ENCODE data around the gene HM13.
"Not testable (repeated sequence)": the region's sequence is repeated elsewhere in the genome, so short reads cannot be mapped to it uniquely, and the experiment has no call there.

HM13 gene

DNA sequence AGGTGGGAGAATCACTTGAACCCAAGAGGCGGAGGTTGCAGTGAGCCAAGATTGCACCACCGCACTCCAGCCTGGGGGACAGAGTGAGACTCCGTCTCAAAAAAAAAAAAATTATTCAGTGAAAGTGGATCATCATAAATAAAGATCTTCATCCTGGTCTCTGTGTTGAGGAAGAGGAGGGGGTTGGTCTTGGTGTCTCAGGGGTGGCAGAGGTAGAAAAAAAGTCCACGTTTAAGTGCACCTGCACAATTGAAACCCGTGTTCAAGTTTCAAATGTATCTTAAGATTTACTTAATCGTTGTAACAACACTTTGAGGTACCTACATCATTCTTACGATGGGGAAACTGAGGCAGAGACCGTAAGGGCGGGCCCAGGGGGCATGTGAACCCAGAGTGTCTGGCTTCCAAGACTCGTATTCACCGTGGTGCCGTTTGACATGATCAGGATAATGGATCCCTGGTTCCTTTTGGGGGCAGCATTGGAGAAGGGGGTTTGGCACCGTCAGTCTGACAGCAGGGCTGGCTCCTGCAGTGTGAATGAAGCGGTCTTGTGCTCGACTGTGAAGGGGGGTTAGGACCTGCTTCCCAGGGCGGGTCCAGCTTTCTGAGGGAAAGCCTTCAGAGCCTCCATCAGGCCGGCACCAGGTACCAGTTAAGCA lies 57.9 kb downstream of the HM13 start:
- Mint-ChIP-seq H3K4me3 (peak overlapping the region; percentile 75), H3K9me3 (no peaks in the 10 kb centered on the region), H3K27ac (peak overlapping the region; percentile 97), H3K4me1 (peaks cover 68% of the 10 kb centered on the region), H3K36me3 (ENCODE audit: low read depth) (no peaks in the 10 kb centered on the region), H3K27me3 (ENCODE audit: low read depth, poor library complexity) (peaks cover 2% of the 10 kb centered on the region)
- DNase-seq = no peak
- TF ChIP-seq, protein P1, sequence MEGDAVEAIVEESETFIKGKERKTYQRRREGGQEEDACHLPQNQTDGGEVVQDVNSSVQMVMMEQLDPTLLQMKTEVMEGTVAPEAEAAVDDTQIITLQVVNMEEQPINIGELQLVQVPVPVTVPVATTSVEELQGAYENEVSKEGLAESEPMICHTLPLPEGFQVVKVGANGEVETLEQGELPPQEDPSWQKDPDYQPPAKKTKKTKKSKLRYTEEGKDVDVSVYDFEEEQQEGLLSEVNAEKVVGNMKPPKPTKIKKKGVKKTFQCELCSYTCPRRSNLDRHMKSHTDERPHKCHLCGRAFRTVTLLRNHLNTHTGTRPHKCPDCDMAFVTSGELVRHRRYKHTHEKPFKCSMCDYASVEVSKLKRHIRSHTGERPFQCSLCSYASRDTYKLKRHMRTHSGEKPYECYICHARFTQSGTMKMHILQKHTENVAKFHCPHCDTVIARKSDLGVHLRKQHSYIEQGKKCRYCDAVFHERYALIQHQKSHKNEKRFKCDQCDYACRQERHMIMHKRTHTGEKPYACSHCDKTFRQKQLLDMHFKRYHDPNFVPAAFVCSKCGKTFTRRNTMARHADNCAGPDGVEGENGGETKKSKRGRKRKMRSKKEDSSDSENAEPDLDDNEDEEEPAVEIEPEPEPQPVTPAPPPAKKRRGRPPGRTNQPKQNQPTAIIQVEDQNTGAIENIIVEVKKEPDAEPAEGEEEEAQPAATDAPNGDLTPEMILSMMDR (IDR thresholded peaks at IDR 0.05) = no peak

DNA sequence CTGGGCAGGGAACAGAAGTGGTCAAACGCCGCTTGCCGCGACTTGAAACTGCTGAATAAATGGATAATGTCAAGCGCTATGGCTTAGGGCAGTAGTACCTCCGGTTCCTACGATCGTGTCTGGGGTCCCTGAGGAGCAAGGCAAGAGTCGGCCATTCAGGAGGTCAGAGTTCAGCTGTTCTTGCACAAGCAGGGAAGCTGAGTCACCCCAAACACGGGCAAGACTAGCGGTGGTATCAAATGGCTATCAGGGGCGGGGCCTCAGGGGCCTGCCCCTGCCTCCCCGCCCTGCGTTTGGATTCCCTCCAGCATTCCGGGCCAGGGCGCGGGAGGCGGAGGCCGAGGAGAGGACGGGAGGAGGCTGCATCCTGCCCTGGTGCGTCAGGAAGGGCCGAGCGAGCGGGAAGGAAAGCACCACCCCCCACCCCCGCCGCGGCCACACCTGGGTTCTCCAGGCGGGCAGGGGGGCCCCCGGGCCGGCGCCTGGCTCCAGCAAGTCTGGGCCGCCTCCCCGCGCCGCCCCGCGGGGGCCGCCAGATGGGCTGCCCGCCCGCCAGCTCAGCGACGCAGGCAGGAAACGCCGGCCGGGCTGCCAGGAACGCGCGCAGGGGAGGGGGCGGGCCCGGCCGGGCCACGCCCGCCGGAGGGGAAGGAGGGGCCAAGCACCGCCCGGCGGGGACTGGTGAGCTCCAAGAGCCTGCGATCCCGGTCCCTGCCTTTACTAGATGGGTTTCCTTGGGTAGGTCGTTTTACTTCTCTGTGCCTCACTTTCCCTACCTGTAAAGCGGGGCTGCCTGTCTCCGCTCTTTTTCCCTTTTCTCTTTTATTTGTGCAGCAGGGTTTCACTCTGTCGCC lies 58.7 kb downstream of the HM13 start:
- H3K4me3 Mint-ChIP-seq = peak overlapping the region; percentile 84
- peak; percentile 90 for DNase-seq
- peaks cover 2% of the 10 kb centered on the region for H3K27me3 Mint-ChIP-seq (ENCODE audit: low read depth, poor library complexity)
- TF ChIP-seq, protein P1 (IDR thresholded peaks at IDR 0.05) = no peak
- peaks cover 6% of the 10 kb centered on the region for H3K36me3 Mint-ChIP-seq (ENCODE audit: low read depth)
- no peaks in the 10 kb centered on the region for H3K9me3 Mint-ChIP-seq
- peaks cover 67% of the 10 kb centered on the region for H3K4me1 Mint-ChIP-seq
- H3K27ac Mint-ChIP-seq = peak overlapping the region; percentile 97

DNA sequence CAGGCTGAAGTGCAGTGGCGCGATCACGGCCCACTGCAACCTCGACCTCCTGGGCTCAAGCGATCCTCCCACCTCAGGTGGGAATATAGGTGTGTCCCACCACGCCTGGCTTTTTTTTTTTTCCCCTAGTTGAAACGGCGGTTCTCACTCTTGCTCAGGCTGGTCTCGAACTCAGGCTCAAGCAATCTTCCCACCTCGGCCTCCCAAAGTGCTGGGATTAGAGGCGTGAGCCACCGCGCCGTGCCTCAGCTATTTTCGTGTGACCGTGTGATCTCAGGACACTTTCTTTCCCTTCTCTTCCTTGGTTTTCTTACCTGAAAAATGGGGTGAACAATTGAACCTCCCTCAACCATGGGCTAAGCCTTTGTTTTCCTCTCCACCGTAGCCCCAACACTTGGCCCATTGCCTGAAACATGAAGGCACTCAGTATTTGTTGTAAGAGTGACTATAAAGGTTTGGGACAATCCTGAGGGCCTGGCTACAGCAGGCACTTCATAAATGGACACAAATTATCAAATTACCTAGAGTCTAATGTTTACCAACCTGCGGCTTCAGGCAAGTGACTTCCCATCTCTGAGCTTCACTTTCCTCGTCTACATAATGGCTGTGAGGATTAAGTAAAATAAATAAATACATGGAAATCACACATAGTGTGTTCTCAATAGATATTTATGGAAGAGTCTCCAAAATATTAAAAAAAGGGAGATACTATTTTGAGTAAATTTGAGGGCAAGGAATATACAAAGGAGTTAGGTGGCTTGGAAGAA lies 59.5 kb downstream of the HM13 start:
- Mint-ChIP-seq H3K4me3 (peak overlapping the region; percentile 84), H3K4me1 (peaks cover 61% of the 10 kb centered on the region), H3K36me3 (ENCODE audit: low read depth) (peaks cover 8% of the 10 kb centered on the region), H3K27ac (peak overlapping the region; percentile 90), H3K9me3 (no peaks in the 10 kb centered on the region), H3K27me3 (ENCODE audit: low read depth, poor library complexity) (no peaks in the 10 kb centered on the region)
- no peak for DNase-seq
- TF ChIP-seq, protein P1 (IDR thresholded peaks at IDR 0.05) = no peak

DNA sequence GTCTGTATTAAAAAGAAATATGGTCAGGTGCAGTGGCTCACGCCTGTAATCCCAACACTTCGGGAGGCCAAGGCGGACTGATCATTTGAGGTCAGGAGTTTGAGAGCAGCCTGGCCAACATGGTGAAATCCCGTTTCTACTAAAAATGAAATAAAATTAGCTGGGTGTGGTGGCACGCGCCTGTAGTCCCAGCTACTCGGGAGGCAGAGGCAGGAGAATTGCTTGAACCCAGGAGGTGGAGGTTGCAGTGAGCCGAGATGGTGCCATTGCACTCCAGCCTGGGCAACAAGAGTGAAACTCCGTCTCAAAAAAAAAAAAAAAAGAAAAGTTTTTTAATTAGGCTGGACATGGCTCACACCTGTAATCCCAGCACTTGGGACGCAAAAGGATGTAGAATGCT lies 60.7 kb downstream of the HM13 start:
- Mint-ChIP-seq H3K4me1 (peaks cover 55% of the 10 kb centered on the region), H3K36me3 (ENCODE audit: low read depth) (peaks cover 14% of the 10 kb centered on the region)
- H3K27me3 Mint-ChIP-seq (ENCODE audit: low read depth, poor library complexity); H3K9me3 Mint-ChIP-seq; DNase-seq; H3K27ac Mint-ChIP-seq; H3K4me3 Mint-ChIP-seq: not testable (repeated sequence)

DNA sequence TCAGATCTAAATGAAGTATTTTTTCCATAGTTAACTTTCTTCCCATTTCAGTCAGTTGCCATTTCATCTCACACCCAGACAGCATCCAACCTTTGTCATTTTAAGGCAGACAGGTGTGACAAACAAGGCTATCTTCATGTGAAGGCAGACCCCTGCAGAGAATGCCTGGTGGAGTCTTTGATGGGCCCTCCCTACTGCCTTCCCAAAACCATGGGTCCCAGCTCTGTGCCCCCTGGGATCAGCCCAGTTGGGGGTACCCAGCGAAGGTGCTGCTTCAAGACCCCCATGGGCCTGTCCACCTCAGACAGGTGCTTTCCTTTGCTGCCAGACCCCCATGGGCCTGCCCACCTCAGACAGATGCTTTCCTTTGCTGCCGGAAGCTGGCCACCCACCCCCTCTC lies 62.5 kb downstream of the HM13 start:
- H3K36me3 Mint-ChIP-seq (ENCODE audit: low read depth) = peaks cover 19% of the 10 kb centered on the region
- H3K4me1 Mint-ChIP-seq = peaks cover 63% of the 10 kb centered on the region
- H3K27ac Mint-ChIP-seq = no peak overlapping the region
- H3K4me3 Mint-ChIP-seq = no peak overlapping the region
- no peaks in the 10 kb centered on the region for H3K9me3 Mint-ChIP-seq
- DNase-seq = no peak
- TF ChIP-seq, protein P1 (IDR thresholded peaks at IDR 0.05) = no peak
- H3K27me3 Mint-ChIP-seq (ENCODE audit: low read depth, poor library complexity) = peaks cover 4% of the 10 kb centered on the region

DNA sequence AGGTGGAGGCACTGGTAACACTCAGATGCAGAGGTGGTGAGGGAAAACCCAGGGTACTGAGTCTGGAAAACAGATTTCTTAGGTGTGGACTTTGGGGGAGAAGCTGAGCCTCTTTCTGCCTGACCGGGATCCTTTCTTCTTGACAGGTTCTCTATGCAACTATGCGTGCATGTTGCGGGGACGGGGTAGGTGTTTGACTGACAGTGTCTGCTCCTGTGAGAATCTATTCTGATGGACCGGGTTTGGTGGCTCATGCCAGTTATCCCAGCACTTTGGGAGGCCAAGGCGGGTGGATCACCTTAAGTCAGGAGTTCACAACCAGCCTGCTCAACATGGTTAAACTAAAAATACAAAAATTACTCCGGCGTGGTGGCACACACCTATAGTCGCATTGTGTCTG lies 63.0 kb downstream of the HM13 start:
- Mint-ChIP-seq H3K27ac (peak overlapping the region; percentile 77), H3K27me3 (ENCODE audit: low read depth, poor library complexity) (peaks cover 4% of the 10 kb centered on the region), H3K4me1 (peaks cover 58% of the 10 kb centered on the region), H3K36me3 (ENCODE audit: low read depth) (peaks cover 19% of the 10 kb centered on the region), H3K9me3 (no peaks in the 10 kb centered on the region), H3K4me3 (no peak overlapping the region)
- DNase-seq = no peak
- TF ChIP-seq, protein P1 (IDR thresholded peaks at IDR 0.05) = no peak
